Upper lobe of left lung (tissue), 6 donors: ENCODE data around the gene SAXO1. TPM values are rescaled to one million over a fixed set of nuclear protein-coding genes. Genes with fewer than 3 reads are reported as not detected.
"Not testable (repeated sequence)": the region's sequence is repeated elsewhere in the genome, so short reads cannot be mapped to it uniquely, and the experiment has no call there.

Experiments used
- ATAC-seq, 2 donors: fragments of 200-7000 bp; cut with Tn5 transposase; one replicate each; pipeline ENCODE4 v1.9.1; 2022; ENCODE audit warnings: mild to moderate bottlenecking in 2 of 2, moderate library complexity in 2 of 2; ENCODE audit not compliant: low FRiP score in 2 of 2
- DNase-seq, 2 donors: peaks; one replicate each; pipeline ENCODE4 v3.0.0-alpha.2; 2019 to 2020
- H3K27ac ChIP-seq, 4 donors: fragments of 200-600 bp; sonication (generic); one replicate each; pipeline ENCODE4 v1.5.1; 2016 to 2019
- H3K27me3 ChIP-seq, 4 donors: fragments of 200-600 bp; sonication (generic); one replicate each; pipeline ENCODE4 v1.5.1; 2017 to 2019
- H3K36me3 ChIP-seq, 4 donors: fragments of 200-600 bp; sonication (generic); one replicate each; pipeline ENCODE4 v1.5.1; 2016 to 2019
- H3K4me1 ChIP-seq, 4 donors: fragments of 200-600 bp; sonication (generic); one replicate each; pipeline ENCODE4 v1.5.1; 2018 to 2019
- H3K4me3 ChIP-seq, 4 donors: fragments of 200-600 bp; sonication (generic); one replicate each; pipeline ENCODE4 v1.5.1; 2017 to 2019; ENCODE audit warnings: mild to moderate bottlenecking in 2 of 4, moderate library complexity in 1 of 4
- H3K9me3 ChIP-seq, 4 donors: fragments of 200-600 bp; sonication (generic); one replicate each; pipeline ENCODE4 v1.5.1; 2018 to 2019
- CTCF ChIP-seq, 6 experiments: fragments of 450-650 bp in 4 of 6; fragments of 200-600 bp in 2 of 6; sonication (generic) in 2 of 6; IDR thresholded peaks; one replicate each; pipeline ENCODE4 v1.5.1; 2016 to 2019; ENCODE audit warnings: antibody characterized with exemption in 6 of 6
- EP300 ChIP-seq, 4 donors: sonication (generic); formaldehyde crosslinking; IDR thresholded peaks; one replicate each; pipeline ENCODE4 v1.5.1; 2017; ENCODE audit warnings: antibody characterized with exemption in 4 of 4, control low read depth in 2 of 4
- POLR2A ChIP-seq, 4 donors: fragments of 450-650 bp; IDR thresholded peaks; one replicate each; pipeline ENCODE4 v1.5.1; 2016 to 2017; ENCODE audit warnings: antibody characterized with exemption in 4 of 4, mild to moderate bottlenecking in 2 of 4
- POLR2AphosphoS5 ChIP-seq, 2 donors: sonication (generic); formaldehyde crosslinking; IDR thresholded peaks; one replicate each; pipeline ENCODE4 v1.5.1; 2017; ENCODE audit warnings: antibody characterized with exemption in 2 of 2
- WGBS, 2 donors: methylation state at CpG; one replicate each; pipeline ENCODE4 v1.1.5; 2017 to 2018; 5-methylcytosine and 5-hydroxymethylcytosine counted together
- total RNA-seq, 6 donors: library from RNA; depleted of rRNA in 4 of 6; stranded (reverse); fragments of >200 nt in 4 of 6; gene quantifications; one replicate each; pipeline versions ENCODE4 v1.1.0 to v1.2.1, GENCODE V29; 2016 to 2021
- donor health status: DM: no; HTN: no; CAD: no; lungs with moderate emphysema.
- donor health status: DM: no; HTN: yes; CAD: no; lungs with severe emphysema.

Gene SAXO1
- total RNA-seq, 6 donors from 2014 or later = under 0.01 to 0.22 (median 0.05) TPM; not detected in 2

- peaks cover 0 to 3% (median 0%) of the 10 kb centered on the region in 4 donors for H3K9me3 ChIP-seq
- ATAC-seq (no peak), DNase-seq (peak in 1 of 2 donors; percentile 38)
- no peak for TF ChIP-seq POLR2AphosphoS5 (IDR thresholded peaks at IDR 0.05)
- no peak for TF ChIP-seq POLR2A (IDR thresholded peaks at IDR 0.05)
- no peak for TF ChIP-seq CTCF (IDR thresholded peaks at IDR 0.05)
- no peak for TF ChIP-seq EP300 (IDR thresholded peaks at IDR 0.05)
- H3K4me1 ChIP-seq = no peaks in the 10 kb centered on the region
- no peak overlapping the region for H3K27ac ChIP-seq
- H3K4me3 ChIP-seq = no peak overlapping the region
- H3K27me3 ChIP-seq = no peaks in the 10 kb centered on the region
- H3K36me3 ChIP-seq = no peaks in the 10 kb centered on the region
- WGBS, 2 donors = 82 to 86% methylated on average over 10 to 16 of the region's 16 CpGs
Measured at GRCh38 chr9:19000133-19000532, 32.9 kb downstream of the SAXO1 start.

DNA sequence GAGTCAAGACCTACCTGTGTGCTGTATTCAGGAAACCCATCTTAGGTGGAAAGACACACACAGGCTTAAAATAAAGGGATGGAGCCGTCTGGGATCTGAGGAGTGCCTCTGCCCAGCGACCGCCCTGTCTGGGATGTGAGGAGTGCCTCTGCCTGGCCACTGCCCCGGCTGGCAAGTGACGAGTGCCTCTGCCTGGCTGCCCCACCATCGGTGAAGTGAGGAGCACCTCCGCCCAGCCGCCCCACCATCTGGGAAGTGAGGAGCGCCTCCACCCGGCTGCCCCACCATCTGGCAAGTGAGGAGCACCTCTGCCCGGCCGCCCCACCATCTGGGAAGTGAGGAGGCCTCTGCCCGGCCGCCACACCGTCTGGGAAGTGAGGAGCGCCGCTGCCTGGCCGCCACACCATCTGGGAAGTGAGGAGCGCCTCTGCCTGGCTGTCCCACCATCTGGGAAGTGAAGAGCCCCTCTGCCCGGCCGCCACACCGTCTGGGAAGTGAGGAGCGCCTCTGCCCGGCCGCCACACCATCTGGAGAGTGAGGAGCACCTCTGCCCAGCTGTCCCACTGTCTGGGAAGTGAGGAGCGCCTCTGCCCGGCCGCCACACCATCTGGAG is 33.7 kb downstream of the SAXO1 start:
- 89 to 91% methylated on average over 11 to 17 of the region's 28 CpGs for WGBS, 2 donors
- H3K27me3 ChIP-seq = no peaks in the 10 kb centered on the region
- no peaks in the 10 kb centered on the region for H3K36me3 ChIP-seq

GRCh38 chr9:18997151-18997550 is 35.9 kb downstream of the SAXO1 start:
- DNase-seq = no peak
- no peak for ATAC-seq
- Histone ChIP-seq H3K36me3 (no peaks in the 10 kb centered on the region), H3K4me1 (no peaks in the 10 kb centered on the region), H3K9me3 (peaks cover 0 to 3% (median 0%) of the 10 kb centered on the region in 4 donors), H3K27ac (no peak overlapping the region), H3K4me3 (no peak overlapping the region), H3K27me3 (no peaks in the 10 kb centered on the region)
- TF ChIP-seq POLR2A (IDR thresholded peaks at IDR 0.05) = no peak
- TF ChIP-seq CTCF (IDR thresholded peaks at IDR 0.05) = no peak
- 55 to 60% methylated on average over 2 of the region's 2 CpGs for WGBS, 2 donors

More for the DNA sequence above, 33.7 kb downstream of the SAXO1 start:
- DNase-seq (peak in 1 of 2 donors; percentile 62), ATAC-seq (no peak)
- TF ChIP-seq POLR2AphosphoS5 (IDR thresholded peaks at IDR 0.05) = no peak
- no peaks in the 10 kb centered on the region for H3K4me1 ChIP-seq
- H3K27ac ChIP-seq = no peak overlapping the region
- no peak overlapping the region for H3K4me3 ChIP-seq
- peaks cover 0 to 3% (median 0%) of the 10 kb centered on the region in 4 donors for H3K9me3 ChIP-seq

DNA sequence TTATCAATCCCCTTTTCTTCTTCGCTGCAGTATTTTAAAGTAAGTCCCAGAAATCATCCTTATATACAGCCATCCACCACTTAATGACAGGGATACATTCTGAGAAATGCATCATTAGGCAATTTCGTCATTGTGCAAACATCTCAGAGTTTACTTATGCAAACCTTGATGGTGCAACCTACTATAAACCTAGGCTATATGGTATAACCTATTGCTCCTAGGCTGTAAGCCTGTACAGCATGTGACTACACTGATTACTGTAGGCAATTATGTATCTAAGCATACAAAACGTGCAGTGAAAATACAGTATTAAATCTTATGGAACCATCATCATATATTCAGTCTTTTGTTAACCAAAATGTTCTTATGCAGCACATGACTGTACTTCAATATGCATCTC is 36.8 kb downstream of the SAXO1 start:
- no peaks in the 10 kb centered on the region for H3K36me3 ChIP-seq
- no peaks in the 10 kb centered on the region for H3K27me3 ChIP-seq
- WGBS, 2 donors = 52 to 67% methylated on average over 3 of the region's 3 CpGs
- TF ChIP-seq CTCF (IDR thresholded peaks at IDR 0.05) (no peak), POLR2A (IDR thresholded peaks at IDR 0.05) (no peak), POLR2AphosphoS5 (IDR thresholded peaks at IDR 0.05) (no peak), EP300 (IDR thresholded peaks at IDR 0.05) (no peak)
- peaks cover 0 to 3% (median 0%) of the 10 kb centered on the region in 4 donors for H3K9me3 ChIP-seq
- H3K27ac ChIP-seq = no peak overlapping the region
- ATAC-seq (no peak), DNase-seq (no peak)
- no peak overlapping the region for H3K4me3 ChIP-seq
- no peaks in the 10 kb centered on the region for H3K4me1 ChIP-seq

- no peaks in the 10 kb centered on the region for H3K4me1 ChIP-seq
- peaks cover 0 to 3% (median 0%) of the 10 kb centered on the region in 4 donors for H3K9me3 ChIP-seq
- no peak overlapping the region for H3K27ac ChIP-seq
- H3K4me3 ChIP-seq = no peak overlapping the region
- no peak for DNase-seq
- no peaks in the 10 kb centered on the region for H3K27me3 ChIP-seq
- no peaks in the 10 kb centered on the region for H3K36me3 ChIP-seq
- 77 to 78% methylated on average over 10 of the region's 10 CpGs for WGBS, 2 donors
- TF ChIP-seq EP300 (IDR thresholded peaks at IDR 0.05) (no peak), POLR2AphosphoS5 (IDR thresholded peaks at IDR 0.05) (no peak), POLR2A (IDR thresholded peaks at IDR 0.05) (no peak), CTCF (IDR thresholded peaks at IDR 0.05) (no peak)
- ATAC-seq = no peak
Measured at GRCh38 chr9:18994263-18994916, 38.6 kb downstream of the SAXO1 start.

- 95 to 99% methylated on average over 4 of the region's 4 CpGs for whole genome bisulfite sequencing, 2 donors
- not testable (repeated sequence) for ATAC-seq
Measured at GRCh38 chr9:18991197-18991596, 41.8 kb downstream of the SAXO1 start.

More at GRCh38 chr9:18991197-18991596, 41.8 kb downstream of the SAXO1 start:
- H3K4me1 ChIP-seq, H3K27me3 ChIP-seq, H3K9me3 ChIP-seq, H3K4me3 ChIP-seq, H3K27ac ChIP-seq, H3K36me3 ChIP-seq, DNase-seq: not testable (repeated sequence)
